GM12873 (cell line): ENCODE measurements around the gene TRMT10B.
A peak's percentile ranks its signal among the peaks of the same experiment; 100 is the strongest.

Experiments used
- CTCF ChIP-seq: IDR thresholded peaks from 2 replicates; pipeline ENCODE4 v1.5.1; 2012; ENCODE audit warnings: low read depth, mild to moderate bottlenecking, moderate library complexity, low read length, control low read depth; ENCODE audit not compliant: insufficient read depth; ENCODE audit errors: missing control alignments

TRMT10B gene

GRCh38 chr9:37776328-37776727 is 22.7 kb downstream of the TRMT10B start:
- no peak for TF ChIP-seq CTCF

- no peak for TF ChIP-seq CTCF
Measured at GRCh38 chr9:37778534-37778933, 24.9 kb downstream of the TRMT10B start.

- no peak for TF ChIP-seq CTCF
Measured at GRCh38 chr9:37784291-37784615, 30.6 kb downstream of the TRMT10B start.

GRCh38 chr9:37784616-37785483 is 31.2 kb downstream of the TRMT10B start, which contains the start of gene EXOSC3:
EXOSC3 (minus strand) TSS chr9:37785064; CDS start chr9:37785044, 20 bp downstream.
- TF ChIP-seq CTCF, result peak; percentile 12

GRCh38 chr9:37787059-37787458 is 33.5 kb downstream of the TRMT10B start:
- no peak for TF ChIP-seq CTCF

- no peak for TF ChIP-seq CTCF
Measured at GRCh38 chr9:37788332-37788731, 34.7 kb downstream of the TRMT10B start.

- TF ChIP-seq CTCF, result no peak
Measured at GRCh38 chr9:37790096-37790495, 36.5 kb downstream of the TRMT10B start.
